Activated CD4-positive, alpha-beta T cell treated with anti-CD3 and anti-CD28 coated beads, Interleukin-2, amount 50 U/mL, for 24 hours (primary cell): ENCODE data around the gene ICAM2.
"Not testable (repeated sequence)": the region's sequence is repeated elsewhere in the genome, so short reads cannot be mapped to it uniquely, and the experiment has no call there.

ENCODE experiments used
- DNase-seq, 2 donors: peaks; one replicate each; pipeline ENCODE4 v3.0.0-alpha.2; 2020; ENCODE audit warnings: low read depth in 1 of 2, low spot score in 1 of 2

Gene ICAM2

DNA sequence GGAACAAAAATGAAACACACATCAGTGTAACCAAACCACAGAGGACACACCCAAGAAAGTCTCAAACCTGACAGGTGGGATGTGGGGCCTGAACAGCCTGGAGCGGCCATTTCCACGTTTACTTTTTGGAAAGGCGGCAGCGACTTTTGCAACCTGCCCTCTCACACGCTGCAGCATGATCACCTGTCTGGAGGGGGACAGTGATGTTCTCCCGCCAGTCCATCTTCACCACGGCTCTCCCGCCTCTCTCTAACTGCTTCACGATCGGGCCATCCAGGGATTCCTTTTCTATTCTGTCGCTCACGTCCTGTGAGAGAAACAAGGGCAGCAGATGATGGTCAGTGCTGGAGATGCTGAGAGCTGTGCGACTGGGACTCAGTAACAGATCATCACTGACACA is 24.7 kb upstream of the ICAM2 start:
- DNase-seq: no peak

GRCh38 chr17:64042700-64043485 is 22.5 kb upstream of the ICAM2 start:
- no peak for DNase-seq

GRCh38 chr17:64041912-64042311 is 21.5 kb upstream of the ICAM2 start:
- DNase-seq: no peak

DNA sequence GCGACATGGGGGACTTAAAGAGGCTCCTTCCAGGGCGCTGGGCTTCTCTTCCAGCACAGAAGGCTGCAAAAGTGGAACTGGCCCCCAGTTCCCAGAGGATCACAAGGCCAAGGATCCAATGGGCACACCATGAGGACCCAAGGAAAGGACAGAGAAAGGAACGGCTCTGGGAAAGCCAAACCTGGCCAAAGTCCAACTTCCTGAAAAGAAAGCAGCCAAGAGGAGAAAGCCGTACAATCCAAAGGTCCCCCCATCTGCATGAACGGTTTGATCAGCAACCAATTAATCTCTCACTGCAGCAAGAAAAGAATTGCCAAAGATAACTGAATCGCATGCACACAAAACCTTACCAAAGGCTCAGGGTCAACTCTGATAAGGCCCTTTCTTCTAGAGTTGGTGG is 19.8 kb upstream of the ICAM2 start:
- DNase-seq: no peak

GRCh38 chr17:64039106-64039400 is 18.6 kb upstream of the ICAM2 start:
- DNase-seq: no peak

DNA sequence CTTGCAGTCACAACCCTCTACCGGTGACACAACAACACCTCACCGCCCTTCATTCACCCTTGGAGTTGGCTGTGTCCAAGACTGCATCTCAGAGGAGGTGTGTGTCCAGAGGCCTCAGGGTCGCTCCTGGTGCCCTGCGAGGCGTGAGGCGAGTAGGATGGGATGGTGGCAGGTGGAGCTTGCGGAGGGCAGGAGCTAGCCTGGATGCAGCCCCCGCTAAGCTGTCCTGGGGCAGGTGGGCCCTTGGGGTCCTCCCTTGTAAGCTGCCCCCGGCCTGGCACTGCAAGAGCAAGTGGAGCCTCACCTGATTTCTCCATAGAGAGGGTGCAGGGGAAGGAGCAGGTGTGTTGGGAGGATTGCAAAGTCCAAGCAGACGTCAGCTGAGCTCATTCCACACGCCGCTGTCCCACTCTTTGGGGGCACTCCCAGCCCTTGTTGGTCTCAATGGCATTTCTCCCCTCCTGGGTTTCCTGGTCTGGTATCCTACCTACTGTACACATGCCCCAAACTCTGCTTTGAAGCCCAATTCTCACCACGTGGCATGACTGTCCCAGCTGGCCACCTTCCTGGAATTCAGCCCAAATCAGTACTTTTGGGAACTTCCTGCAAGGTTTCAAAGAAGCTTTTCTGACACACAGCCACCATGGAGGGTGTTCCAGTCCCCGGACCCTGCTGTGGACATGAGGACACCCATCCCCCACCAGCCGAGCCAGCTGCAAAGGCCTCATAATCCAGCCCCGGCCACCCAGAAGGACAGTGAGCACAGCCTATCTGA is 18.1 kb upstream of the ICAM2 start:
- no peak for DNase-seq

- no peak for DNase-seq
Measured at GRCh38 chr17:64037802-64038201, 17.4 kb upstream of the ICAM2 start.

DNA sequence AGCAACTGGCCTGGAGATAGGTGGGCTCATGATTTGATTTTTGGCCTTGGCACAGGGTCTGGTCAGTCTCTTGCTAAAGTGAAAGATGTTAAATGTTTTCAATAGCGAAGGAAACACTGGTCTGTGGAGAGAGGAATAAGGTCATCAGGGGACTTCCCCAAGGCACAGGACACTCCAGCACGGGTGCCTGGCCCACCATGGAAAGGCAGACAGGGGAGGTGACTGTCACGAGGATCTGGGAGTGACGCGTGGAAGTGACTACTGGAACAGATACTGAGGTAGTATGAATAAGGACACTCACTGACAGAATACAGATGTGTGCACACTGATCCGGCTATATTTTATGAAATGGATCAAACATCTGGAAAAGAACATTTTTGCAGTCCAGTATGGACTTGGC is 16.7 kb upstream of the ICAM2 start:
- DNase-seq: no peak

DNA sequence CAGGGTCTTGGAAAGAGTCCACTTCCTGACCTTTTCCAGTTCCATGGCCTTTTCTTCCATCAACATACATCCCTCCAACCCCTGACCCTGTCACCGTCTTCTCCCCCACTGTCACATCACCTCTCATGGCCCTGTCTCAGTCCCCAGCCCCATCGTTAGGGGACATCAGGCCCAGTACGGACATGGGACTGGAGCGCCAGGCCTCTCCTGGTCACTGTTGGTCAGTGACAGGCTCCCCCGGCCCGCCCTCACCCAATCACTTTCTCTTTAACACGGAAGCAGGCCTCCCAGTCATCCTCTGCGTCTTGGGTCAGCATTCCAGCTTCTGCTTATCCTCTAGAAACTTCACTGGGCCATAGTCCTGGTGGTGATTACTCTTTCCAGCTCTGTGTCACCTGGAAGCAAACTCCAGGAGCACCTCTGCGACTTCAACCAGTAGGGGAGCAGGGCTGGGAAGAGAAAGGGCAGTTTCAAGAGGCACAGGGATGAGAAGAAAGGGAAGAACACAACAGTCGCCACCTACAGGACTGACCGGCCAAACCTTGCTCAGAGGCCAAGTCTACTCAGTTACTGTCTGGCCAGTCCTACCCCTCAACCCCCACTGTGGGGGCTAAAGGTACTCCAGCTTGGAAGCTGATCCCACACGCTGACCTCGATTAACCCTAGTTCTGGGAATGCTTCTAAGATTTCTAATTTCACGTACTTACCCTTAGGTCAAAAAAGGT is 15.9 kb upstream of the ICAM2 start:
- no peak for DNase-seq

DNA sequence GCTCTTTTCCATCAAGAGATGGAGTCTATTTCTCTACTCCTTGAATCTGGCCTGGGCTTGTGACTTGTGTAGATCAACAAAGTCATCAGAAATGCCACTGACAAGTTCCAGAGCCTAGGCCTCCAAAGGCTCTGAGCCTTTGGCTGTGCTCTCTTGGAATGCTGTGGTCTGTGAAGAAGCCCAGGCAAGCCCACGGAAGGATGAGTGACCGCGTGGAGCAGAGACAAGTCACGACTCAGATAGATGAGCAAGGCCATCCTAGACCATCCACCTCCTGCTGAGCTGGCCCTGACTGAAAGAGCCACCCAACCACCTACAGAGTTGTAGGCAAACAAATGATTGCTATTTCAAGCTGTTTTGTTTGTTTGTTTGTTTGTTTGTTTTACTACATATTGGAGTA is 11.6 kb upstream of the ICAM2 start:
- no peak for DNase-seq

- DNase-seq: peak; percentile 46 to 64
Measured at GRCh38 chr17:64028874-64029464, 8.5 kb upstream of the ICAM2 start.

DNA sequence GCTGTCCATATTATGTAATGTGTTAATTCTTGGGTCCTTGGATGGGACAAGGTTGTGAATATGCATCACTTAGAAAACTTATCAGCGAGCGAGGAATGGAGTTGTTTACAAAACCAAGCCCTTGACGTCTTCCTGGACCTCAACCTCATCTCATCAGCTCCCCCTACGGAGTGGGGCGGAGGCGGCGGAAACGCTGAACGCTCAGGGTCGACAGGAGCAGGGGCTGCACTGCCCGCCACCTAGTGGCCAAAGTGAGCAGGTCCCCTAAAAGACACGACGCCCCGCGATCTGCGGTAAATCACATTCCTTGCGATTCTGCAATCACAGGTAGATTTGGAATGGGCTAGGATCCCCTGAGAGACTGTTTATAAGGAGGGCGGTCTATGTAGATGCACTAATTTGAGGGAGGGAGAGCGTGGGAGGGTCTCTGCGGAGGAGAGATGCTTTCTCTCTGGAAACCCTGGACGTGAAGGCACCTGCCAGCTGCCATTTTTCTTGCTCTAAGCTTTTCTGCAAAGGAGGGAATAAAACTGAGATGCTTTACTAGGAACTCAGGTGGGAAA is 5.4 kb upstream of the ICAM2 start:
- DNase-seq: peak; percentile 59 to 81

- DNase-seq: no peak
Measured at GRCh38 chr17:64024781-64025731, 4.6 kb upstream of the ICAM2 start.

DNA sequence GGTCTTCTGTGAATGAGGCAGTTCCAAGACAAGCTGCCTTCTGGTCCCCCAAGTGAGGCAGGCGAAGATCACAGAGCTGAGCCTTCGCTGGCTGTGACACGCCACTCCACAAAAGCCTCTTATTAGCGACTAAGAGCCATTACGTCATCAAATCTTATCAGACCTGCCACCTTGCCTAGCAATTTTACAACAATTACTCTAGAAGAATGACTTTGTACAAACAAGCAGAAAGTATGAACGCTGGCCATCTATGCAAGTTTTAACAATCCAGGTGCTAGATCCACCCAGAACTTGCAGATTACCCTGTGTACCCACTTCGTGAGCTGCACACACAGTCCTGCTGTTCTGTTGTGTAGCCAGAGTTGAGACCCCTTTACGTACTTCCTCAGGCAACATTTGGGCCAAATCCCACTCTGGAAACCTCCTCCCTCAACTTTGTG is 3.8 kb upstream of the ICAM2 start:
- DNase-seq: no peak

DNA sequence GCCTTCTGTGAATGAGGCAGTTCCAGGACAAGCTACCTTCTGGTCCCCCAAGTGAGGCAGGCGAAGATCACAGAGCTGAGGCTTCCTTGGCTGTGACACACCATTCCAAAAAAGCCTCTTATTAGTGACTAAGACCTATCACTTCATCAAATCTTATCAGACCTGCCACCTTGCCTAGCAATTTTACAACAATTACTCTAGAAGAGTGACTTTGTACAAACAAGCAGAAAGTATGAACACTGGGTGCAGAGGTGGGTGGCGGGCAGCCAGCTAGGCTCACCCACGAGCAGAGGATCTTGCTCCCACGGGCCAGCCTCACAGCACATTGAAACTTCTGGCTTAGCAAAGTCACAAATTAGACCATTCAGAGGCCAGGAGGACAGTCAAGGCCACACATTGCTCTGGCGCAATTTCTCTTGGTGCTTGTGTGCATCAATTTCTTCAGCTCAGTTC is 2.2 kb upstream of the ICAM2 start:
- no peak for DNase-seq

GRCh38 chr17:64019551-64019961 is 877 bp downstream of the ICAM2 start:
- DNase-seq: not testable (repeated sequence)

- DNase-seq: no peak
Measured at GRCh38 chr17:64017381-64017980, 3.0 kb downstream of the ICAM2 start.

DNA sequence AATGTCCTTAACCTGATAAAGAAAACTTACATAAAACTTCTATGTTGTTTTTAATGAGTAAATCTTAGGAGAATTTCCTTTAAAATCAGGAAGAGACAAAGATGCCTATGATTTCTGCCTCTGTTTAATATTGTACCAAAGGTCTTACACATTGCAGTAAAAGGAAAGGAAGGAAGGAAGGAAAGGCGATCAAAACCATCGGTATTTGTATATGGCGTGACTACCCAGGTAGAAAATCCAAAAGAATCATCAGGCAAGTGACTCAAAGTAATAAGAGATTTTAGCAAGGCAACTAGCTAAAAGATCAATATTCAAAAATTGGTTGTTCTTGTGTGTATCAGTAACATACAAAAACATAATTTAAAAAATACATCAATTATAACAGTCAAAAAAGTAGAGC is 3.5 kb downstream of the ICAM2 start:
- no peak for DNase-seq

DNA sequence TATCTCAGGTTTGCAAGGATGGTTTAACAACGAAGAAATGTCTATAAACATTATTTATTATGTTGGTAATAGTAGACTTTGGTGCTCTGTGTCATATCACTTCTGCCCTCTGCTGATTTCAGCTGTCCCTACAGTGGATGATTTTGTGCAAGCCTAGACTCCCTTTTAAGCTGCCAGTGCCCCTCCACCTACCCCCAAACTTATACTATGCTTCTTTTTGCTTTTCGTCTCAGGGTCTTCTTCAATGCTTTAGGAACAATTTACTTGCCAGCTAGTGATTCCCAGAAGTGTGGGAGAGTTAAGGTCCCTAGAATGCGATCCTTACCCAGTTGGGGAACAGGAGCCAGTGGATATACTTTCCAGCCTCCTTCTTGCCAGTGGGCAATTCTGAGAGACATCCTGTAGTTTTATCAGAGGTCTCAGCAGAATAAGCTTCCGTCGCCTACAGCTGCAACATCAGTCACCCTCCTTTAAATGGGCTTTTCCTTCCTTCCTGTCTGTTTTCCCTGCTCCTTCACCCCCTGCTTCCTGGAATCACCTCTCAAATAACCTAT is 4.1 kb downstream of the ICAM2 start:
- no peak for DNase-seq
